ENCODE data around the gene CSE1L. TPM values are rescaled to one million over a fixed set of nuclear protein-coding genes. Genes with fewer than 3 reads are reported as not detected.
"Not testable (repeated sequence)": the region's sequence is repeated elsewhere in the genome, so short reads cannot be mapped to it uniquely, and the experiment has no call there.

Gene CSE1L
- total RNA-seq, 1 donor from 2014 or later: 64.1 TPM

DNA sequence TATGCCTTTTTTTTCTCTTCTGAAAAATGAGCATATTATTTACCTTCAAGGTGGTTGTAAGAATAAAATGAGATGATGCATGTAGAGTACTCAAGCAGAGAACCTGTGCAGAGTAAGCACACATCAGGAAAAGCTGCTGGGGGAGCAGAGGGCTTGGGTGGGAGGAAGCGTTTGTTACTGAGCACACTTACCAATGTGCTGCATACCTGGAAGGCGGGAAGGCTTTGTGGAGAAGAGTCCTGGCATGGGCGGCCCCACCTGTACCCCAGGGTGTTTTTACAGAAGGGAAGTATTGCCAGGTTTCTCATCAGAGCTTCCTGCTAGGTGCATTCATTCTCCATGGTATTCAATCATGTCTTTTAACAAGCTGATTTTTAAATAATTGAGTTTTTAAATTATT is 52.9 kb downstream of the CSE1L start:
- no peak for FAIRE-seq
- H3K36me3 ChIP-seq (ENCODE audit: insufficient read depth, low read length): peaks cover 61% of the 10 kb centered on the region

GRCh38 chr20:49100292-49100691 is 54.2 kb downstream of the CSE1L start:
- H3K27ac ChIP-seq (ENCODE audit: low read depth, low read length); H3K4me1 ChIP-seq (ENCODE audit: insufficient read depth, low read length); H3K27me3 ChIP-seq (ENCODE audit: insufficient read depth, low read length); H3K4me3 Mint-ChIP-seq (ENCODE audit: unreplicated experiment); H3K4me3 ChIP-seq (ENCODE audit: insufficient read depth, low read depth, low read length); H3K4me1 Mint-ChIP-seq (ENCODE audit: low read depth, unreplicated experiment); H3K9me3 Mint-ChIP-seq (ENCODE audit: unreplicated experiment); H3K4me2 ChIP-seq (ENCODE audit: low read length); DNase-seq (ENCODE audit: low read depth); H3K9ac ChIP-seq (ENCODE audit: low read length); FAIRE-seq; H3K27me3 Mint-ChIP-seq (ENCODE audit: low read depth, unreplicated experiment); H2AFZ ChIP-seq (ENCODE audit: low read depth, low read length); H3K27ac Mint-ChIP-seq (ENCODE audit: unreplicated experiment); H3K9me3 ChIP-seq (ENCODE audit: insufficient read depth, low read depth, low read length): not testable (repeated sequence)
- H3K36me3 Mint-ChIP-seq (ENCODE audit: low read depth, unreplicated experiment): peaks cover 26% of the 10 kb centered on the region
- Histone ChIP-seq H3K79me2 (ENCODE audit: insufficient read depth, low read length) (peaks cover 18% of the 10 kb centered on the region), H3K36me3 (ENCODE audit: insufficient read depth, low read length) (peaks cover 57% of the 10 kb centered on the region), H4K20me1 (ENCODE audit: insufficient read depth, low read length) (peaks cover 20% of the 10 kb centered on the region)

More for the DNA sequence above, 52.9 kb downstream of the CSE1L start:
- H3K27ac ChIP-seq (ENCODE audit: low read depth, low read length): no peak overlapping the region
- no peak overlapping the region for H3K27ac Mint-ChIP-seq (ENCODE audit: unreplicated experiment)
- no peaks in the 10 kb centered on the region for H3K27me3 Mint-ChIP-seq (ENCODE audit: low read depth, unreplicated experiment)
- no peak for TF ChIP-seq EZH2 (IDR thresholded peaks at IDR 0.05; ENCODE audit: insufficient read depth, low read length)
- TF ChIP-seq, protein P1, sequence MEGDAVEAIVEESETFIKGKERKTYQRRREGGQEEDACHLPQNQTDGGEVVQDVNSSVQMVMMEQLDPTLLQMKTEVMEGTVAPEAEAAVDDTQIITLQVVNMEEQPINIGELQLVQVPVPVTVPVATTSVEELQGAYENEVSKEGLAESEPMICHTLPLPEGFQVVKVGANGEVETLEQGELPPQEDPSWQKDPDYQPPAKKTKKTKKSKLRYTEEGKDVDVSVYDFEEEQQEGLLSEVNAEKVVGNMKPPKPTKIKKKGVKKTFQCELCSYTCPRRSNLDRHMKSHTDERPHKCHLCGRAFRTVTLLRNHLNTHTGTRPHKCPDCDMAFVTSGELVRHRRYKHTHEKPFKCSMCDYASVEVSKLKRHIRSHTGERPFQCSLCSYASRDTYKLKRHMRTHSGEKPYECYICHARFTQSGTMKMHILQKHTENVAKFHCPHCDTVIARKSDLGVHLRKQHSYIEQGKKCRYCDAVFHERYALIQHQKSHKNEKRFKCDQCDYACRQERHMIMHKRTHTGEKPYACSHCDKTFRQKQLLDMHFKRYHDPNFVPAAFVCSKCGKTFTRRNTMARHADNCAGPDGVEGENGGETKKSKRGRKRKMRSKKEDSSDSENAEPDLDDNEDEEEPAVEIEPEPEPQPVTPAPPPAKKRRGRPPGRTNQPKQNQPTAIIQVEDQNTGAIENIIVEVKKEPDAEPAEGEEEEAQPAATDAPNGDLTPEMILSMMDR (IDR thresholded peaks at IDR 0.05; ENCODE audit: insufficient read depth, low read depth, low read length): no peak
- no peak overlapping the region for H3K4me3 ChIP-seq (ENCODE audit: insufficient read depth, low read depth, low read length)
- no peak overlapping the region for H3K4me2 ChIP-seq (ENCODE audit: low read length)
- no peak overlapping the region for H3K9ac ChIP-seq (ENCODE audit: low read length)
- peaks cover 18% of the 10 kb centered on the region for H3K79me2 ChIP-seq (ENCODE audit: insufficient read depth, low read length)
- no peaks in the 10 kb centered on the region for H3K27me3 ChIP-seq (ENCODE audit: insufficient read depth, low read length)
- H3K4me3 Mint-ChIP-seq (ENCODE audit: unreplicated experiment): no peak overlapping the region
- H3K36me3 Mint-ChIP-seq (ENCODE audit: low read depth, unreplicated experiment): peaks cover 23% of the 10 kb centered on the region
- H2AFZ ChIP-seq (ENCODE audit: low read depth, low read length): no peak overlapping the region
- no peaks in the 10 kb centered on the region for H3K4me1 ChIP-seq (ENCODE audit: insufficient read depth, low read length)
- no peaks in the 10 kb centered on the region for H3K9me3 Mint-ChIP-seq (ENCODE audit: unreplicated experiment)
- H3K4me1 Mint-ChIP-seq (ENCODE audit: low read depth, unreplicated experiment): no peaks in the 10 kb centered on the region
- DNase-seq (ENCODE audit: low read depth): no peak
- no peaks in the 10 kb centered on the region for H3K9me3 ChIP-seq (ENCODE audit: insufficient read depth, low read depth, low read length)
- H4K20me1 ChIP-seq (ENCODE audit: insufficient read depth, low read length): peaks cover 20% of the 10 kb centered on the region

DNA sequence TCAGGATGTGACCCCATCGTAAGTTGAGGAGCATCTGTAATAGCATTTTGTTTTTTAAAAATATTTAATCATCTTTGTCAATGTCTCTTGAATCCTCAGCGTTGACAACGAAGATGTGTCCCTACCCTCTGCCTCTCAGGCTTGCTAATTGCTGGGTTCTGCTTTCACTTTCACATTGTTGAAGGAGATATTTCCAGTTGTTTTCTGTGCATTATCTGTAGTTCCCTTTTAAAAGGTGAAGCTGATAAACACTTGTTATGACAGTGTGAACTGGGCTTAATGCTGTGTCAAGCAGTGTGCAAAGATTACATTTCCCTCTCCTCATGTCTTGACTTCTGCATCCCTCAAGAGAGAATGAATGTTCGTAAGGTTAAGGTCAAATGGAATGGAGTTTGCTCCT is 54.9 kb downstream of the CSE1L start:
- no peak overlapping the region for H2AFZ ChIP-seq (ENCODE audit: low read depth, low read length)
- H3K27ac ChIP-seq (ENCODE audit: low read depth, low read length): no peak overlapping the region
- no peaks in the 10 kb centered on the region for H3K27me3 ChIP-seq (ENCODE audit: insufficient read depth, low read length)
- no peak overlapping the region for H3K4me3 Mint-ChIP-seq (ENCODE audit: unreplicated experiment)
- no peaks in the 10 kb centered on the region for H3K9me3 Mint-ChIP-seq (ENCODE audit: unreplicated experiment)
- peaks cover 20% of the 10 kb centered on the region for H4K20me1 ChIP-seq (ENCODE audit: insufficient read depth, low read length)
- TF ChIP-seq, protein P1 (IDR thresholded peaks at IDR 0.05; ENCODE audit: insufficient read depth, low read depth, low read length): no peak
- TF ChIP-seq EZH2 (IDR thresholded peaks at IDR 0.05; ENCODE audit: insufficient read depth, low read length): no peak
- FAIRE-seq: no peak
- no peak overlapping the region for H3K4me3 ChIP-seq (ENCODE audit: insufficient read depth, low read depth, low read length)
- no peak overlapping the region for H3K27ac Mint-ChIP-seq (ENCODE audit: unreplicated experiment)
- no peaks in the 10 kb centered on the region for H3K4me1 ChIP-seq (ENCODE audit: insufficient read depth, low read length)
- H3K27me3 Mint-ChIP-seq (ENCODE audit: low read depth, unreplicated experiment): no peaks in the 10 kb centered on the region
- no peaks in the 10 kb centered on the region for H3K4me1 Mint-ChIP-seq (ENCODE audit: low read depth, unreplicated experiment)
- peaks cover 18% of the 10 kb centered on the region for H3K79me2 ChIP-seq (ENCODE audit: insufficient read depth, low read length)
- peaks cover 50% of the 10 kb centered on the region for H3K36me3 ChIP-seq (ENCODE audit: insufficient read depth, low read length)
- H3K9ac ChIP-seq (ENCODE audit: low read length): no peak overlapping the region
- H3K4me2 ChIP-seq (ENCODE audit: low read length): no peak overlapping the region
- peaks cover 29% of the 10 kb centered on the region for H3K36me3 Mint-ChIP-seq (ENCODE audit: low read depth, unreplicated experiment)
- H3K9me3 ChIP-seq (ENCODE audit: insufficient read depth, low read depth, low read length): no peaks in the 10 kb centered on the region
- no peak for DNase-seq (ENCODE audit: low read depth)

Data from astrocyte (in vitro differentiated cells and primary cell).